Omental fat pad (tissue), 4 donors: Measurements from ENCODE around the gene ARL15. TPM values are rescaled to one million over a fixed set of nuclear protein-coding genes. Genes with fewer than 3 reads are reported as not detected.
A peak's percentile ranks its signal among the peaks of the same experiment; 100 is the strongest.

Experiments used
- ATAC-seq: fragments of 150-250 bp; one replicate; pipeline ENCODE4 v1.9.1; 2016; ENCODE audit warnings: mild to moderate bottlenecking, moderate library complexity; ENCODE audit not compliant: low FRiP score
- DNase-seq: peaks from one replicate; pipeline ENCODE4 v3.0.0-alpha.2; 2019; ENCODE audit warnings: low spot score
- total RNA-seq, 4 donors: library from RNA; depleted of rRNA; stranded (reverse); fragments of >200 nt; gene quantifications; one replicate each; pipeline ENCODE4 v1.1.0, GENCODE V29; 2016
- TF ChIP-seq, protein P1 (sequence below), 3 donors: fragments of 450-650 bp; IDR thresholded peaks; one replicate each; pipeline ENCODE4 v1.5.1; 2016 to 2017; ENCODE audit warnings: antibody characterized with exemption in 3 of 3, mild to moderate bottlenecking in 3 of 3, moderate library complexity in 2 of 3

The ARL15 gene
- total RNA-seq, 4 donors from 2014 or later, result 18.9 to 39.2 (median 29.9) TPM

DNA sequence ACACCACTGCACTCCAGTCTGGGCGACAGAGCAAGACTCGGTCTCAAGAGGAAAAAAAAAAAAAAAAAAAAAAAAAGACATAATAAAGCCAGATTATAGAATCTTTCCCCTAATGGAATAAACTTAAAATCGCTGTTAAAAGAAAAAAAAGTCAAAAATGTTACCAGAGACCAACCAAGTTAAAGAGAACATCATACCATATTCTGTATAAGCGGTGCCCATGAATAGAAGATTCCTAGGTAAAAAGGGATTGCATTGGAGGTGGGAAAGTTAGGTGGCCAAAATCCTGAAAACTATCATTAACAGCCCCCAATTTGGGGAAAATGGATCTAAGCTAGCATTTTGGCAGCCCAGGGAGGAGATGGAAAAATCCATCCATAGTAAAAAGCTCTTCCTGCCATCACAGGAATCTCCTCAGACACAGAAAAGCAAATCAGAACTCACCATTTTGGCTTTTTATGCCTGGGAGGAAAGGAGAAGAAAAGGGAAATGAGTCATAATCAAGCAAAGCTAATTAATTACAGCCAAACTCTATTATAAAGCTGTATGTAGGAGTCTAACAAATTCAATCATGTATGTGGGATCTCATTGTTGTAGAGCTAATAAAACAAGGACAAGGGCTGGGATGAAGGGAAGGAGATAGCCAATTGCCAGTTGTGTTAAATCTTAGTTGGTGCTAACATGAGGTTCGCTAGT is 363.8 kb downstream of the ARL15 start:
- DNase-seq (no peak), ATAC-seq (no peak)
- TF ChIP-seq, protein P1, sequence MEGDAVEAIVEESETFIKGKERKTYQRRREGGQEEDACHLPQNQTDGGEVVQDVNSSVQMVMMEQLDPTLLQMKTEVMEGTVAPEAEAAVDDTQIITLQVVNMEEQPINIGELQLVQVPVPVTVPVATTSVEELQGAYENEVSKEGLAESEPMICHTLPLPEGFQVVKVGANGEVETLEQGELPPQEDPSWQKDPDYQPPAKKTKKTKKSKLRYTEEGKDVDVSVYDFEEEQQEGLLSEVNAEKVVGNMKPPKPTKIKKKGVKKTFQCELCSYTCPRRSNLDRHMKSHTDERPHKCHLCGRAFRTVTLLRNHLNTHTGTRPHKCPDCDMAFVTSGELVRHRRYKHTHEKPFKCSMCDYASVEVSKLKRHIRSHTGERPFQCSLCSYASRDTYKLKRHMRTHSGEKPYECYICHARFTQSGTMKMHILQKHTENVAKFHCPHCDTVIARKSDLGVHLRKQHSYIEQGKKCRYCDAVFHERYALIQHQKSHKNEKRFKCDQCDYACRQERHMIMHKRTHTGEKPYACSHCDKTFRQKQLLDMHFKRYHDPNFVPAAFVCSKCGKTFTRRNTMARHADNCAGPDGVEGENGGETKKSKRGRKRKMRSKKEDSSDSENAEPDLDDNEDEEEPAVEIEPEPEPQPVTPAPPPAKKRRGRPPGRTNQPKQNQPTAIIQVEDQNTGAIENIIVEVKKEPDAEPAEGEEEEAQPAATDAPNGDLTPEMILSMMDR (IDR thresholded peaks at IDR 0.05), result no peak

DNA sequence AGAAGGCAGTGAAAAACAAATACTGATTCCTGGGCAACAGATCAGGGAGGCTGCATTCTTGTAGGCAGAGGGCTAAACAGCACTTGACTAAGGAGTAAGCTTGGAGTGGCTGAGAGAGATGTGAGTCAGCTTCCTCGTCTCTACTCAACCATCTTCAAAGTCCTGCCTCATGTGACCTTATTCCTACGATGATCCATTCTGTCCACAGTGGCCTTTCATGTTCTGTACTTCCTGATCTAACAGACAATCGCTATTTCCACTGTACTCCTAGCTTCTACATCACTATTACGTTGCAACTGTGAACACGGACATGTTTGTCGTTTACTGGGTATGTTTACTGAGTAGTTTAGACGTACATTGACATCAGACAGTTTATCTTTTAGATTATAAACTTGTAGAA is 365.4 kb downstream of the ARL15 start:
- ATAC-seq (no peak), DNase-seq (no peak)
- TF ChIP-seq, protein P1 (IDR thresholded peaks at IDR 0.05), result no peak

DNA sequence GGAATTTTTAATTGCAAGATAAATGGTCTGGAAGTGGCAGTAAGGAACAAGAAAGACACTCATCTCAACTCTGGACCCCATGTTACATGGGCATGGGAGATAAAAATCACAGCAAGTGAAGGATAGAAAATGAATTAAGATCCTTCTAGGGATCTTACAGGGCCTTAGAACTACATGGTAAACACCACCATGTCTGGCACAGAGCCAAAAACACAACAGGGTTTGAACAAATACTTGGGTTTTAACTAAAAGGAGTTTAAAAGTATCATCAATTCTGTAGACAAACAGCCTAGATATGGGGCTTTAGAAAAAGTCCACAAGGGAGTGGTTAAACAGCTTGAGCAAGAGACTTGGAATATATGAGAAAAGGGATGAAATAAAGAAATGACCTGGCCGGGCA is 366.4 kb downstream of the ARL15 start:
- no peak for ATAC-seq
- TF ChIP-seq, protein P1 (IDR thresholded peaks at IDR 0.05), result no peak
- DNase-seq, result no peak

DNA sequence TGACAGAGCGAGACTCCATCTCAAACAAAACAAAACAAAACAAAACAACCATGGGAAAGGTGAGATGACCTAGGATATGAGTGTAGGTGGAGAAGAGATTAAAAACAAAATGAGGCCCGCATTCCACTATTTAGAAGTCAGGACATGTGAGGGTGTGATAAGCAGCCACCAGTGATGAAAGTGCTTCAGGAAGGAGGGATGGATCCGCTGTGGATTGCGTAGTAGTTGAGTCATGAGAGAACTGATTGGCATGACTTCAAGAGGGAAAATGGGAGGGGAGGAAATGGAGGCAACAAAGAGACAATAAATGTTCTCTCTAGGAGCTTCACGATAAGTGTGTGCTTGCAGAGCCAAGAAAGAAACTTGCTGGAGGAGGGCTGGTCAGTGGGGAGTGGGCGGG is 367.6 kb downstream of the ARL15 start:
- DNase-seq (no peak), ATAC-seq (peak; percentile 90)
- TF ChIP-seq, protein P1 (IDR thresholded peaks at IDR 0.05), result no peak

DNA sequence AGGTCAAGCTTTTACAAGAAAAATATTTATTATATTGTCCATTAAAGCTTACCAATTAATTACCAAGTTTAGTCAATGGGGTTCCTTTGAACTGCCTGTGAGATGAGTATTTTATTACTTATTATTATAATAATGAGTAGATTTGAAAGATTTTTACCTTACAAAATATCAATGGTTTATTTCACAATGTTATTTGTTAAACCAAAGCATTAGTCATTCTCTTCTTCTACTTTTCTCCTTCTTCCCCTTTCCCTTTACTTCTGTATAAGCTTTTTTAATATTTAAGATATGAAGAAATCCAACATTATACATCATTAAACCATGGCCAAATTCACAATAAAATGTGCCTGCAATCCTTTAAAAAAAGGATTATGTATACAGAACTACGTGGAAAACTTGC is 369.5 kb downstream of the ARL15 start:
- no peak for DNase-seq
- TF ChIP-seq, protein P1 (IDR thresholded peaks at IDR 0.05), result no peak
- ATAC-seq, result no peak

DNA sequence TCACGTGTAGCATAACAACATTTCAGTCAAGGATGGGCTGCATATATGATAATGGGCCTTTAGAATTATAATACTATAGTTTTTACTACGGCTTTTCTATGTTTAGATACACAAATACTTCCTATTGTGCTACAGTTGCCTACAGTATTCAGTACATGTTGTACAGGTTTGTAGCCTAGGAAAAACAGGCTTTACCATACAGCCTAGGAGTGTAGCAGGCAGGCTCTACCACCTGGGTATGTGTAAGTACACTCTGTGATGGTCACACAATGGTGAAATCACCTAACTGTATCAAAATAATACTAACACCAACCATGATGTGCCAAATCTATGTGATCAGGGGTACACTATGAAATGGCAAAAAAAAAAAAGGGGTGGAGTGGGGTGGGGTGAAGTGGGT is 372.9 kb downstream of the ARL15 start:
- ATAC-seq, result no peak
- no peak for DNase-seq
- TF ChIP-seq, protein P1 (IDR thresholded peaks at IDR 0.05), result no peak
